Right atrium auricular region (tissue), 2 donors: Measurements from ENCODE around the gene TMCO4. TPM values are rescaled to one million over a fixed set of nuclear protein-coding genes. Genes with fewer than 3 reads are reported as not detected.

Experiments used
- DNase-seq: peaks from one replicate; pipeline ENCODE4 v3.0.0-alpha.2; 2019; ENCODE audit warnings: low spot score
- H3K27ac ChIP-seq, 2 donors: fragments of 200-600 bp; sonication (generic); 1 replicate in 1 of 2; 2 replicates in 1 of 2; pipeline ENCODE4 v1.5.1; 2016 to 2019
- H3K27me3 ChIP-seq, 2 donors: fragments of 200-600 bp; sonication (generic); one replicate each; pipeline versions ENCODE4 v1.5.1 to v1.6.0; 2017 to 2019
- H3K36me3 ChIP-seq: fragments of 200-600 bp; sonication (generic); one replicate; pipeline ENCODE4 v1.5.1; 2016
- H3K4me1 ChIP-seq, 2 donors: fragments of 200-600 bp; sonication (generic); one replicate each; pipeline versions ENCODE4 v1.5.1 to v1.6.0; 2017 to 2019
- H3K4me3 ChIP-seq, 2 donors: fragments of 200-600 bp; sonication (generic); 1 replicate in 1 of 2; 2 replicates in 1 of 2; pipeline ENCODE4 v1.5.1; 2017 to 2019; ENCODE audit warnings: mild to moderate bottlenecking in 1 of 2, moderate library complexity in 1 of 2
- H3K9me3 ChIP-seq, 2 donors: fragments of 200-600 bp; sonication (generic); one replicate each; pipeline ENCODE4 v1.5.1; 2019
- CTCF ChIP-seq, 2 donors: fragments of 200-600 bp; sonication (generic); IDR thresholded peaks; one replicate each; pipeline ENCODE4 v1.5.1; 2019; ENCODE audit warnings: antibody characterized with exemption in 2 of 2
- total RNA-seq, 2 donors: library from RNA; depleted of rRNA; stranded (reverse); fragments of >200 nt; gene quantifications; one replicate each; pipeline ENCODE4 v1.1.0, GENCODE V29; 2016

Gene TMCO4
- total RNA-seq, 2 donors from 2014 or later: 5.7 to 10.7 TPM

DNA sequence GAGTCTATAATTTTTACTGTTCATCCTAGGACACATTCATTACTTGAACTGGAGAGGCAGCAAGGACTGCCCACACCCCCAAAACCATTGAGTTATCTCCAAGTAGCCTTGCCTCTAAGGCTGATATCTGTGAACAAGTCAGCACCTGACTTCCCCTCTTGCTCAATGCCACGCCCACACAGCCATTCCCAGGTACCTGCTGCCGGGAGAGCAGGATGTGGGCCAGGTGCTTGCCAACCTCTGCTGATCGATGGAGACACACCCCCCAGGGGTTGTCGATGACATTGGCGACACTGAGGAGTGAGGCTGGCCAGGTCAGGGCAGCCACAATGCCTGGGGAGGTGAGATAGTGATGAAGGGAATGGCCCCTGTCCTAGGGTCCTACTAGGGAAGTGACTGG, 60.1 kb downstream of the TMCO4 start:
- no peak for TF ChIP-seq CTCF (IDR thresholded peaks at IDR 0.05)
- DNase-seq: no peak
- H3K27me3 ChIP-seq: no peaks in the 10 kb centered on the region
- H3K27ac ChIP-seq: no peak overlapping the region
- H3K4me3 ChIP-seq: no peak overlapping the region
- H3K36me3 ChIP-seq: no peaks in the 10 kb centered on the region
- peaks cover 0 to 19% of the 10 kb centered on the region in 2 donors for H3K4me1 ChIP-seq
- peaks cover 0 to 5% of the 10 kb centered on the region in 2 donors for H3K9me3 ChIP-seq

DNA sequence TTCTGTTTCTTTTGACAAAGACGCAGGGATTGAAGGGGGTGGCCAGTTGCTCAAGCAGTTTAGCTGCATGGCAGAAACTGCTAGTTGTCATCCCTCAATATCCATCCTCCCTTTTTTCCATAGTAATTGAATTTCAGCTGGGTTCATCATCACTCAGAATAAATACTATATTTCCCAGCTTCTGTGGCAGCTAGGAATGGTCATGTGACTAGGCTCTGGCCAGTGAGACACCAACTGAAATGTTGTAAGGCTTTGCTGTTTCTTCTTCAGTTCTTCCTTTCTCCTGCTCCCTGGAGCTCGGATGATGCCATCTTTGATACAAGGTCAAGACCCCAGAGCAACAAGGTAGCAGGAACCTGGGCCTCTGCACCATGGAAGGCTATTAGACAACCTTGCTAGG, 61.0 kb downstream of the TMCO4 start:
- Histone ChIP-seq H3K36me3 (no peaks in the 10 kb centered on the region), H3K27me3 (no peaks in the 10 kb centered on the region), H3K9me3 (peaks cover 0 to 5% of the 10 kb centered on the region in 2 donors), H3K27ac (no peak overlapping the region), H3K4me3 (no peak overlapping the region), H3K4me1 (peaks cover 0 to 23% of the 10 kb centered on the region in 2 donors)
- no peak for TF ChIP-seq CTCF (IDR thresholded peaks at IDR 0.05)
- DNase-seq: no peak

- Histone ChIP-seq H3K9me3 (peaks cover 0 to 5% of the 10 kb centered on the region in 2 donors), H3K4me3 (no peak overlapping the region), H3K36me3 (no peaks in the 10 kb centered on the region), H3K4me1 (peaks cover 0 to 23% of the 10 kb centered on the region in 2 donors), H3K27me3 (no peaks in the 10 kb centered on the region), H3K27ac (no peak overlapping the region)
- TF ChIP-seq CTCF (IDR thresholded peaks at IDR 0.05): no peak
- DNase-seq: no peak
Measured at GRCh38 chr1:19738076-19738475, 61.6 kb downstream of the TMCO4 start.

GRCh38 chr1:19737104-19737825, 62.5 kb downstream of the TMCO4 start:
- Histone ChIP-seq H3K4me3 (no peak overlapping the region), H3K9me3 (peaks cover 0 to 5% of the 10 kb centered on the region in 2 donors), H3K36me3 (no peaks in the 10 kb centered on the region), H3K4me1 (peaks cover 0 to 23% of the 10 kb centered on the region in 2 donors), H3K27ac (no peak overlapping the region), H3K27me3 (no peaks in the 10 kb centered on the region)
- no peak for DNase-seq
- TF ChIP-seq CTCF (IDR thresholded peaks at IDR 0.05): no peak

DNA sequence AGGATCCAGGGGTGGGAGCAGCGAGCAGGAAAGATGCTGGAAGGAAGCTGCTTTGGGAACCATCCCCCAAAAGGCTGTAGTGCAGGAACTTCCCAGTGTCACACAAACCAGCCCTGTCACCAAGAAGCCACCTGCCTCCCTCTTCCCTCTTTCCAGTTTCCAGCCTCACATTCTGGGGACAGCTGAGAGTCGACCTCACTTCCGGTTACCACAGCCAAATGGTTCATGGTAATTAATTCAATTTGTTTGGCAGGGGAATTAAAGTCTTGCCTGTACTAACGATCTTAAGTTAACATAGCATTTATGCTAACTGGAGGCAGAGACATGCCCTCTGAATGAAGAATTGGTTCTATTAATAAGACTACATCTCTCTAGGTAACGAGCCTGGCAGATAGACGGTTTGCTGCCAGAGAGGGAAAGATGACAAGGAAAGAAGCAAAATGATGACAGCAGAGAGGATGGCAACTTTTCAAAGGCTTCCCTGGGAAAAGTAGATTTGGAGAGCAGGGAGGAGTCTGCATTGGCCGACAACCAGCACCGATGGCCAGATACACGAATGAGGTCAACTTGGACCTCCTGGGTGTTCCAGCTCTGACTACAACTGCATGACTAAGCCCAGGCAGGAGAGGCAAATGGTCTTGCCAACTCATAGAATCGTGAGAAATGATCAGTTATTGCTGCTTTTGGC, 64.1 kb downstream of the TMCO4 start:
- H3K36me3 ChIP-seq: no peaks in the 10 kb centered on the region
- TF ChIP-seq CTCF (IDR thresholded peaks at IDR 0.05): no peak
- peak; percentile 84 for DNase-seq

More for the DNA sequence above, 64.1 kb downstream of the TMCO4 start:
- Histone ChIP-seq H3K4me3 (no peak overlapping the region), H3K27me3 (no peaks in the 10 kb centered on the region), H3K4me1 (peaks cover 0 to 23% of the 10 kb centered on the region in 2 donors), H3K9me3 (peaks cover 0 to 5% of the 10 kb centered on the region in 2 donors), H3K27ac (peak overlapping the region; percentile 53 to 61)
